Measurements from ENCODE around the gene ADAM10. TPM values are rescaled to one million over a fixed set of nuclear protein-coding genes. Genes with fewer than 3 reads are reported as not detected.
A peak's percentile ranks its signal among the peaks of the same experiment; 100 is the strongest.

The ADAM10 gene
- total and polyA plus RNA-seq, 2 of the 4 experiments (the other 2 are of a cell fraction), result 110 to 185 TPM

GRCh38 chr15:58726867-58727266 lies 22.6 kb downstream of the ADAM10 start:
- DNase-seq (no peak), ATAC-seq (ENCODE audit: low read depth) (no peak)
- peak overlapping the region in 1 of 2 experiments; percentile 58; a peak in 1 of 4 replicates for H4K8ac ChIP-seq (ENCODE audit: low read depth in 2 of 2, low read length in 2 of 2)
- peak overlapping the region; percentile 66 for H3K14ac ChIP-seq (replicated peaks; ENCODE audit: low read depth, low read length)
- H3K36me3 ChIP-seq (ENCODE audit: control insufficient read depth, insufficient read depth, low read length), result 0 out of 2 replicates have a peak, but pooled peaks cover 3% of the 10 kb centered on the region
- no TSS peak for BruUV-seq (replicated peaks)
- no peak overlapping the region for H2BK15ac ChIP-seq (ENCODE audit: low read depth, low read length)
- peaks cover 12 to 77% of the 10 kb centered on the region in 2 experiments for H3K79me1 ChIP-seq (ENCODE audit: low read depth in 1 of 2, low read length in 2 of 2)
- H3K4me3 ChIP-seq (ENCODE audit: insufficient read depth, low read depth, low read length), result no peak overlapping the region
- TF ChIP-seq RCOR1 (IDR thresholded peaks at IDR 0.05; ENCODE audit: insufficient replicate concordance, low read length), result no peak
- no peak for TF ChIP-seq POLR2A (IDR thresholded peaks at IDR 0.05; ENCODE audit: low read depth, low read length)
- no peak for TF ChIP-seq SMC3 (IDR thresholded peaks at IDR 0.05; ENCODE audit: low read depth, low read length)
- no peak for TF ChIP-seq CHD1 (IDR thresholded peaks at IDR 0.05; ENCODE audit: low read depth, low read length)
- no peak for TF ChIP-seq USF2 (IDR thresholded peaks at IDR 0.05; ENCODE audit: low read depth, low read length)
- TF ChIP-seq, protein P1, sequence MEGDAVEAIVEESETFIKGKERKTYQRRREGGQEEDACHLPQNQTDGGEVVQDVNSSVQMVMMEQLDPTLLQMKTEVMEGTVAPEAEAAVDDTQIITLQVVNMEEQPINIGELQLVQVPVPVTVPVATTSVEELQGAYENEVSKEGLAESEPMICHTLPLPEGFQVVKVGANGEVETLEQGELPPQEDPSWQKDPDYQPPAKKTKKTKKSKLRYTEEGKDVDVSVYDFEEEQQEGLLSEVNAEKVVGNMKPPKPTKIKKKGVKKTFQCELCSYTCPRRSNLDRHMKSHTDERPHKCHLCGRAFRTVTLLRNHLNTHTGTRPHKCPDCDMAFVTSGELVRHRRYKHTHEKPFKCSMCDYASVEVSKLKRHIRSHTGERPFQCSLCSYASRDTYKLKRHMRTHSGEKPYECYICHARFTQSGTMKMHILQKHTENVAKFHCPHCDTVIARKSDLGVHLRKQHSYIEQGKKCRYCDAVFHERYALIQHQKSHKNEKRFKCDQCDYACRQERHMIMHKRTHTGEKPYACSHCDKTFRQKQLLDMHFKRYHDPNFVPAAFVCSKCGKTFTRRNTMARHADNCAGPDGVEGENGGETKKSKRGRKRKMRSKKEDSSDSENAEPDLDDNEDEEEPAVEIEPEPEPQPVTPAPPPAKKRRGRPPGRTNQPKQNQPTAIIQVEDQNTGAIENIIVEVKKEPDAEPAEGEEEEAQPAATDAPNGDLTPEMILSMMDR (conservative IDR thresholded peaks at IDR 0.05; ENCODE audit: low read depth, low read length), result no peak
- no peak for TF ChIP-seq CEBPB (IDR thresholded peaks at IDR 0.05; ENCODE audit: low read depth, low read length)
- TF ChIP-seq, protein P2, sequence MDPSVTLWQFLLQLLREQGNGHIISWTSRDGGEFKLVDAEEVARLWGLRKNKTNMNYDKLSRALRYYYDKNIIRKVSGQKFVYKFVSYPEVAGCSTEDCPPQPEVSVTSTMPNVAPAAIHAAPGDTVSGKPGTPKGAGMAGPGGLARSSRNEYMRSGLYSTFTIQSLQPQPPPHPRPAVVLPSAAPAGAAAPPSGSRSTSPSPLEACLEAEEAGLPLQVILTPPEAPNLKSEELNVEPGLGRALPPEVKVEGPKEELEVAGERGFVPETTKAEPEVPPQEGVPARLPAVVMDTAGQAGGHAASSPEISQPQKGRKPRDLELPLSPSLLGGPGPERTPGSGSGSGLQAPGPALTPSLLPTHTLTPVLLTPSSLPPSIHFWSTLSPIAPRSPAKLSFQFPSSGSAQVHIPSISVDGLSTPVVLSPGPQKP (IDR thresholded peaks at IDR 0.05; ENCODE audit: borderline replicate concordance, low read depth, low read length), result no peak
- H3K9ac ChIP-seq (ENCODE audit: low read depth, low read length), result no peak overlapping the region
- ChIA-PET POLR2A (ENCODE audit: unreplicated experiment) (no interaction called here), CTCF (no interaction called here)
- no peak overlapping the region for H3K23ac ChIP-seq (ENCODE audit: low read depth, low read length)
- no peak overlapping the region for H3K27ac ChIP-seq (ENCODE audit: insufficient read depth, low read length)
- H3K4ac ChIP-seq (ENCODE audit: low read depth, low read length), result no peak overlapping the region
- H2AK5ac ChIP-seq (ENCODE audit: low read depth, low read length), result peak overlapping the region; percentile 70; the same call in 1 of the 2 replicates
- no CpG with 5 or more reads among the region's 12 CpGs for WGBS, 2 experiments (ENCODE audit: extremely low coverage in 2 of 2, insufficient read length in 1 of 2)
- intact Hi-C loops (cut with micrococcal nuclease), result no loop called here
- H2BK20ac ChIP-seq (ENCODE audit: low read depth, low read length), result no peak overlapping the region
- peaks cover 15% of the 10 kb centered on the region for H3K9me1 ChIP-seq (ENCODE audit: insufficient read depth, low read length)
- in situ Hi-C loops (cut with MboI; ENCODE audit: low sequenced_read_pairs), result no loop called here
- no peak overlapping the region for H2AK9ac ChIP-seq (replicated peaks; ENCODE audit: low read depth, low read length, poor library complexity)
- no peak overlapping the region for H2BK5ac ChIP-seq (ENCODE audit: low read depth, low read length, poor library complexity, severe bottlenecking)
- H3K4me2 ChIP-seq (ENCODE audit: low read depth, low read length), result no peak overlapping the region
- peaks cover 75% of the 10 kb centered on the region for H4K20me1 ChIP-seq (ENCODE audit: insufficient read depth, low read length)
- H3K27me3 ChIP-seq (ENCODE audit: control insufficient read depth, insufficient read depth, low read length), result no peaks in the 10 kb centered on the region
- H3K56ac ChIP-seq (ENCODE audit: extremely low read depth, insufficient read depth, low read length), result no peak overlapping the region
- peaks cover 18% of the 10 kb centered on the region for H3K4me1 ChIP-seq (ENCODE audit: control insufficient read depth, insufficient read depth, low read length)
- dilution Hi-C loops (cut with HindIII; ENCODE audit: low sequenced_read_pairs, unreplicated experiment), result no loop called here
- no peak overlapping the region for H4K91ac ChIP-seq (ENCODE audit: insufficient read depth, low read depth, low read length)
- H2BK120ac ChIP-seq (ENCODE audit: low read depth, low read length), result no peak overlapping the region
- H4K5ac ChIP-seq (ENCODE audit: low read depth, low read length), result no peak overlapping the region
- H3K18ac ChIP-seq (ENCODE audit: low read depth, low read length), result no peak overlapping the region
- no peaks in the 10 kb centered on the region for H3K9me3 ChIP-seq (ENCODE audit: control insufficient read depth, insufficient read depth, low read length)
- no peak overlapping the region for H2AFZ ChIP-seq (replicated peaks; ENCODE audit: low read length, poor library complexity)
